Small intestine (tissue), 7 donors: ENCODE measurements around the gene OLFM4. TPM values are rescaled to one million over a fixed set of nuclear protein-coding genes. Genes with fewer than 3 reads are reported as not detected.

Experiments used
- DNase-seq, 2 donors: peaks; one replicate each; pipeline versions ENCODE4 v3.0.0 to v3.0.0-alpha.2; 2013
- FAIRE-seq: peaks from 2 replicates; lab custom pipeline; 2012; peaks lifted over from hg19 to GRCh38; lab: Jason Lieb, UNC
- H3K27ac ChIP-seq, 3 donors: one replicate each; pipeline ENCODE4 v1.5.1; 2013; ENCODE audit warnings: low read length in 2 of 3, mild to moderate bottlenecking in 2 of 3, control low read depth in 1 of 3, inconsistent platforms in 1 of 3, low read depth in 1 of 3, moderate library complexity in 1 of 3
- H3K27me3 ChIP-seq, 3 donors: one replicate each; pipeline ENCODE4 v1.6.1; 2013; ENCODE audit warnings: low read length in 3 of 3, inconsistent platforms in 1 of 3; ENCODE audit not compliant: control insufficient read depth in 3 of 3, insufficient read depth in 3 of 3
- H3K36me3 ChIP-seq, 3 donors: one replicate each; pipeline ENCODE4 v1.6.1; 2013; ENCODE audit warnings: low read length in 3 of 3, inconsistent platforms in 1 of 3, low read depth in 1 of 3, mild to moderate bottlenecking in 1 of 3, moderate library complexity in 1 of 3; ENCODE audit not compliant: control insufficient read depth in 3 of 3, insufficient read depth in 2 of 3
- H3K4me1 ChIP-seq, 3 donors: one replicate each; pipeline ENCODE4 v1.6.1; 2013; ENCODE audit warnings: low read length in 2 of 3, inconsistent platforms in 1 of 3, low read depth in 1 of 3, mild to moderate bottlenecking in 1 of 3, moderate library complexity in 1 of 3; ENCODE audit not compliant: control insufficient read depth in 3 of 3, insufficient read depth in 2 of 3
- H3K4me3 ChIP-seq, 3 donors: one replicate each; pipeline ENCODE4 v1.5.1; 2013; ENCODE audit warnings: low read length in 3 of 3, control low read depth in 1 of 3, inconsistent platforms in 1 of 3, low read depth in 1 of 3, mild to moderate bottlenecking in 1 of 3, moderate library complexity in 1 of 3
- H3K9me3 ChIP-seq, 2 donors: one replicate each; pipeline ENCODE4 v1.6.1; 2013; ENCODE audit warnings: low read depth in 1 of 2, low read length in 1 of 2; ENCODE audit not compliant: control insufficient read depth in 2 of 2, insufficient read depth in 1 of 2
- WGBS, 3 donors: extraction: QIAGEN DNeasy Blood & Tissue Kit; methylation state at CpG; one replicate each; pipeline ENCODE4 v1.1.7; 2013; 5-methylcytosine and 5-hydroxymethylcytosine counted together
- polyA plus RNA-seq, 4 donors: library from polyadenylated mRNA; stranded (reverse) in 3 of 4; unstranded in 1 of 4; fragments of 200-250 nt in 3 of 4; fragments of 120-200 nt in 1 of 4; gene quantifications; one replicate each; pipeline versions ENCODE4 v1.2.1 to v1.2.3, GENCODE V29; 2013
- donor health status: healthy with polysubstance abuse.
- donor health status: control.
- donor health status: control.
- donor health status: Bipolar disorder and iron deficiency.
- donor health status: healthy.

The OLFM4 gene
- polyA plus RNA-seq, 4 donors = 1.2 to 7,751 (median 72.9) TPM

DNA sequence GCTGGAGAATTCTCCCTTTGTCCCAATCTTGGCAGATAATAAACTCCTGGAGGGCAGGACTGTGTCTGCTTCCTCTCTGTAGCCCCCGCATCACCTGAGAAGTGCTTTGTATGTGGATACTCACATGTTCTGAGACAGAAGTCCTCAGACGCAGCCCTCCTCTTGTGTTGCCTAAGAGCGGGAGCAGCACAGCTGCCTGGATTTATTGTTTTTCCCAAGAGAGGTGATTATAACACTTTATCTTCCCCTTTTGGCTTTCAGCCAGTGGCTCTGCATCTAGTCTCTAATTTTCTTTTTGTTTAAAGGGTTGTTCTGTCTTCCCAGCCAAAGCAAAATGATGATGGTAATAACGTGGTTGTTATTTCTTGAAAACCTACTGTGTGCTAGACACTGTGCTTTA, 36.1 kb downstream of the OLFM4 start:
- Histone ChIP-seq H3K27ac (no peak overlapping the region), H3K4me1 (no peaks in the 10 kb centered on the region), H3K4me3 (no peak overlapping the region), H3K27me3 (no peaks in the 10 kb centered on the region), H3K36me3 (no peaks in the 10 kb centered on the region), H3K9me3 (no peaks in the 10 kb centered on the region)
- no peak for FAIRE-seq
- DNase-seq = peak in 1 of 2 donors; percentile 17
- 22 to 40% (median 39%) methylated on average over 4 of the region's 4 CpGs for WGBS, 3 donors

DNA sequence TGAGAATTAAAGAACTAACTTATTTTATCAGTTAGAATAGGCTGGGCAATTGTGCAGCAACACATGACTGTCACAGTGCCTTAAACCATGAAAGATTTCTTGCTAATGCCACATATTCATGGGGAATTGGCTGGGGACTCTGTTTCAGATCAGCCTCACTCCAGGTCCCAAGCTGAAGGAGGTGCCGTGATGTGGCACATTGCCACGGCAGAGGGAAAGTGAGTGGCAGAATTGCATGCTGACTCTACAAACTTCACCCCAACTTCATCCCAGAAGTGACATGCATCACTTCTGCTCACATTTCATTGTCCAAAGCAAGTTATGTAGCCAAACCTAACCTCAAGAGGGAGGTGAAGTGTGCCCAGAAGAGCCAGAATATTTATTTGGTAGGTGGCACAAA, 37.8 kb downstream of the OLFM4 start:
- H3K27me3 ChIP-seq = no peaks in the 10 kb centered on the region
- no peak overlapping the region for H3K27ac ChIP-seq
- 93 to 97% (median 95%) methylated on average over 2 of the region's 2 CpGs for WGBS, 3 donors
- H3K4me3 ChIP-seq = no peak overlapping the region
- DNase-seq = no peak
- H3K4me1 ChIP-seq = no peaks in the 10 kb centered on the region
- no peak for FAIRE-seq
- no peaks in the 10 kb centered on the region for H3K36me3 ChIP-seq
- H3K9me3 ChIP-seq = no peaks in the 10 kb centered on the region

DNA sequence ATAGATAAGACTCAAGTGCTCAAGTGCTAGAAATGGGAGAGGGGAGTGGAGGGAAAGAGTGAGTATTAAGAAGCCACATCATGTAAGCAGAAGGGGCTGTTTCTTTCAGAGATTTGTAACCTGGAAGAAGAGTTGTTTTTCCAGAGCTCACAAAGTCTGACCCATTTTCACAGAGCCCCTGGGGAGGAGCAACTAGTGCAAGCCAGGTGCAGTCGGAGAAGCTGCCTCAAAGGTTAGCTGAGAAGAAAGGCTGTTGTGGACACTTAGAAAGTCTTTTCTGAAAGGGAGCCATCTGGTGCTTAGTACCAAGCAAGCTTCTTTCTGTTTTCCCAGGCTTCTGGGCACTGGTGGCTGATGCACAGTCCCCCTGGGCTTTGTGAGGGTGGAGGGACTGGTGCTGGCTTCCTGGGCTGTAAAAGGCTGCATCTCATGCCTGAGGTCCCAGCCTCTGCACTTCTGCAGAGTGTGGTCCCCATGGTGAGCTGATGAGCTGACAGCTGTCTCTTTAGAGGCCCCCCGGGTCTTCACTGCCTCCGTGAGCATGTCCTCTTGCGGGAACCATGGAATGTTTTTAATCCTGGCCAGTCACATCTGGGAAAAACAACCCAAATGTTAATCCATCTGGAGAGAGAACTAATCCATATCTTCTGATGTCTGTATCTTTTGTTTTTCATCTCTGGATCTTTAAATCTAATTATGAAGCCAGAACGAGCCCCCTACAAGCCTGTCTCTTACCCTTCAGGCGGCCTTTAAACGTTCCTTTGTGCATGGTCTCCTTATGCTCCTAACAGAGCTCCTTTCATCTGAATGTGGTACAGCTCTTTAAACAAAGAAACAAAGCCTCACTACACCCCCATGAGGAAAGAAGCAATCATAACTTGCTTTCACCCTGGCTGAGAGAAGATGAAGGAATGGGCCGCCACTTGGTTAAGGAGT, 40.2 kb downstream of the OLFM4 start:
- FAIRE-seq = no peak
- no peaks in the 10 kb centered on the region for H3K36me3 ChIP-seq
- no peak overlapping the region for H3K4me3 ChIP-seq
- H3K9me3 ChIP-seq = no peaks in the 10 kb centered on the region
- WGBS, 3 donors = 68 to 80% (median 80%) methylated on average over 8 of the region's 8 CpGs
- DNase-seq = peak in 1 of 2 donors; percentile 11
- H3K27ac ChIP-seq = no peak overlapping the region
- H3K4me1 ChIP-seq = no peaks in the 10 kb centered on the region
- no peaks in the 10 kb centered on the region for H3K27me3 ChIP-seq

DNA sequence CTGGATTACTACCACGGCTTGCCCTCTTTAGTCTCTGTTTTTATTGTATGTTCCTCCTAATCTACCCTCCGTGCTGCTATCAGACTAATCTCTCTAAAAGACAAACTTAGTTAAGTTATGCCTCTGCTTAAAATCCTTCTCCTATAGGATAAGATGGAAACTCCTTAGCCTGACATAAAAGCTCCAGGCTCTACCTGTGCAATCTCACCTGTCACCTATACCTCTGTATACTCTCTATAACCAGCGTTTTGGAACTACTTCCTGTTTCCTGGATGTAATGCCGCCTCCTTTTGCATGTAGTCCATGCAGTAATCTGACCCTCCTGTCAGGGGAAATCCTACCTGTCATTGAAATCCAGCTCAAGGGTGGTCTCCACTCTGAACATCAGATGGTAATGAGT, 41.2 kb downstream of the OLFM4 start:
- Histone ChIP-seq H3K27me3 (no peaks in the 10 kb centered on the region), H3K4me3 (no peak overlapping the region), H3K9me3 (no peaks in the 10 kb centered on the region), H3K36me3 (no peaks in the 10 kb centered on the region), H3K27ac (no peak overlapping the region), H3K4me1 (no peaks in the 10 kb centered on the region)
- 56 to 67% (median 59%) methylated on average over 4 of the region's 4 CpGs for WGBS, 3 donors
- no peak for FAIRE-seq
- DNase-seq = no peak

DNA sequence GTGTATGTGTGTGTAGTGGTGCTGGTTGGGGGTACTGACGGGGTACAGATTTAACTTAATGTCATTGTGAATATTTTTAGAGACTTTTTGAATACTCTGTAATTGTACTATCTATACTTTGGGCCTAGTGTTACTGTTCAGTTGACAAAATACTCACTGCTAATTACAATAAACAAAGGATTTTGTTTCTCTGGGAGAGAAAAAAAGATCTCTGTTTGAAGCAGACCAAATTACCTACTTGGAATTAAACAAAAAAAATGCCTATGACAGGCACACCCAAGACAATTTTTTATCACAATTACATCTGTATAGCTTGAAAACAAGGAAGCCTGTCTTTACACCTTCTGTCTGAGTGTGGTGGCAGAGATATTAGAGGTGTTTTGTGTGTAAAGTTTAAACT, 45.1 kb downstream of the OLFM4 start:
- Histone ChIP-seq H3K27ac (no peak overlapping the region), H3K4me3 (no peak overlapping the region), H3K4me1 (no peaks in the 10 kb centered on the region), H3K36me3 (no peaks in the 10 kb centered on the region), H3K9me3 (peaks cover 0 to 2% of the 10 kb centered on the region in 2 donors), H3K27me3 (no peaks in the 10 kb centered on the region)
- FAIRE-seq (no peak), DNase-seq (no peak)
- 79 to 90% (median 87%) methylated on average over 1 of the region's 1 CpG for whole genome bisulfite sequencing, 3 donors

DNA sequence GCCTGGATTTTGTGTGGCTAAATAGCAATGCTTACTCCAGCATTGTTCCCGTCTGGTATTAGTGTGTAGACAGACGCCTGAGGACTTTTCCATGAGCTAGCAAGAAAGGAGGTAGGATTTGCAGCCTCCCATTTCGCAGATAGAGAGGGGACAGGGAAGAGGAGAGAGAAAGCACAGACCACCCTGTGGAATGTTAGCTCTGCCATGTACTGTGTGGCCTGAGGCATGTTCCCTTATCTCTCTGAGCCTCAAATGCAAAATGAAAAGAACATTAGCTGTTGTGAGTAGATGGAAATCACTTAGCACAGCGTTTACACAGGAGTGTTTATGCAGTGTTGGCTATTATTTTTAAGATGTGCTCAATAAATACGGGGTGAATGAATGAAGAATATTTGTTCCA, 45.5 kb downstream of the OLFM4 start:
- FAIRE-seq = no peak

DNA sequence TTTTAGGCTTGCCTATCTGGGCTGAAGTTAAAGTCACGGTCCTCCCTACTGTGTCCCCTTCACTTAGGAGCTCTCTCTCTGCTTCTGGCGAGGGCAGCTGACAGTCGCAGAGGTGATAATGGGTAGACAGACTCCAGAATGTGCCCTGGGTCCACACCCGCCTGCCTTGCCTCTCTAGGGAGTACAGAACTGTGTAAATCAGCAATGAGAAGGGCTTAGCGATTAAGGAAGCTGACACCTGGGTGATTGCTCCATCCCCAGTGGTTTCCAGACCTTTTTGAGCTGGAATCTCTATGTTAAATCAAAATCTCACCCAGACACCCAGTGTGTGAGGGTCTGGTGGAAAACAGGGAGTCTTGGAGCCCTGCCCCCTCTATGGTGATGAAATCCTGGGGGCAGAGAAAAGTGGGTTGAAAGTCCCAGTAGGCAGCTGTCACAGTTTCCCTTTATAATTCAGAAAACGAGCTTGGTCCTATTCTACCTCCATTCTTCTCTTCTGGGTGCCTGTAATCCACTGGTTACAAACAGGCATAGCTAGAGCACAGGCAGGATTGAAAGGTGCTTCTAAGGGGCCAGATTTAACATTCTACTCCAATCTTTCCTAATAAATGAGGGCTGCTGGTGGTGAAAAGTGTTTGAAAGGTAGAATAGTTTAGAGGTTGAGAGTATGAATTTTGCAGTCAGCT, 46.9 kb downstream of the OLFM4 start:
- Histone ChIP-seq H3K27ac (no peak overlapping the region), H3K27me3 (no peaks in the 10 kb centered on the region), H3K4me3 (no peak overlapping the region), H3K36me3 (no peaks in the 10 kb centered on the region), H3K4me1 (no peaks in the 10 kb centered on the region), H3K9me3 (peaks cover 0 to 2% of the 10 kb centered on the region in 2 donors)
- 77 to 81% (median 80%) methylated on average over 6 of the region's 6 CpGs for WGBS, 3 donors
- FAIRE-seq = no peak
- no peak for DNase-seq

More for the DNA sequence above, 45.5 kb downstream of the OLFM4 start:
- Histone ChIP-seq H3K4me3 (no peak overlapping the region), H3K27me3 (no peaks in the 10 kb centered on the region), H3K4me1 (no peaks in the 10 kb centered on the region), H3K27ac (no peak overlapping the region), H3K9me3 (peaks cover 0 to 2% of the 10 kb centered on the region in 2 donors), H3K36me3 (no peaks in the 10 kb centered on the region)
- WGBS, 3 donors = 76 to 86% (median 80%) methylated on average over 5 of the region's 5 CpGs
- DNase-seq = no peak

DNA sequence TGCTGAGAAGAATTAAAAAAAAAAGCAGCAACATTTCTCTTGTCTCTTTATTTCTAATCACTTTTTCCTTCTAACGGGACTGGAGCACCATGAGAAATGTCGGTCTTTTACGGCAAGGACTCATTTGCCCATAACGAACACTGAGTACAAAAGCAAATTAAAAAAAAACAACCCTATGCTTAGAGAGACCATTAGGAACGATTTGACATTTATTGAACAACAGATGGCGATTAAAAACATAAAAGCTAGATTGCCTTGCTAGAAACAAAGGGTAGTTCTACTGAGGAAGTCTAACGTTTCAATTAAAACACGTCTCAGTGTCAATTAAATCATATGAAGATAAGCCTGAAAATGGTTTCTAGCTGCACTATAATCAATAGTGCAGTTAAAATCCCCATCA, 51.1 kb downstream of the OLFM4 start:
- H3K9me3 ChIP-seq = peaks cover 0 to 4% of the 10 kb centered on the region in 2 donors
- H3K4me1 ChIP-seq = no peaks in the 10 kb centered on the region
- DNase-seq = no peak
- no peaks in the 10 kb centered on the region for H3K27me3 ChIP-seq
- no peaks in the 10 kb centered on the region for H3K36me3 ChIP-seq
- WGBS, 3 donors = 71 to 72% (median 71%) methylated on average over 8 of the region's 8 CpGs
- no peak overlapping the region for H3K27ac ChIP-seq
- no peak for FAIRE-seq
- H3K4me3 ChIP-seq = no peak overlapping the region
